GM19099 (cell line): ENCODE measurements around the gene SAE1.

Source experiments
- POLR2A ChIP-seq: IDR thresholded peaks from 3 replicates; pipeline ENCODE4 v1.6.1; 2011; ENCODE audit warnings: low read depth; ENCODE audit not compliant: insufficient read length; ENCODE audit errors: extremely low read depth

The SAE1 gene

DNA sequence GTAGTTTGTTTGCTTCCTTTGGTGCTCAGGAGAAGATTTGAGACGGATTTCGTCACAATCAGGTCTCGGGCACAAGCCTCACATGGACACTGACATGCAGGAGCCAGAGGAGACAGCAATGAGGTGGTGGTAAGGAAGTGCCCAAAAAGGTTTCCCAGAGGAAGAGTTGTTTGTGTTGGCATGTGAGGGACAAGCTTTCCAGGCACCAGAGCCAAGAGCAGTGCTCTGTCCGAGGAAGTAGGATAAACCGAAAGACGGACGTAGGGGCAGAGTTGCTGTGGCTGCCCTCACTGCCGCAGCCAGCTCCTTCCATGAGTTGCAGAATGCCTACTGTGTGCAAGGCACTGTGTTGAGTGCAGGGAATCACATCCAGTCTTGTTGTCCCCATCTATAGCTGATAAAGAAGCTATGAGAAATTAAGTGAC, 27.7 kb downstream of the SAE1 start:
- TF ChIP-seq POLR2A = no peak

DNA sequence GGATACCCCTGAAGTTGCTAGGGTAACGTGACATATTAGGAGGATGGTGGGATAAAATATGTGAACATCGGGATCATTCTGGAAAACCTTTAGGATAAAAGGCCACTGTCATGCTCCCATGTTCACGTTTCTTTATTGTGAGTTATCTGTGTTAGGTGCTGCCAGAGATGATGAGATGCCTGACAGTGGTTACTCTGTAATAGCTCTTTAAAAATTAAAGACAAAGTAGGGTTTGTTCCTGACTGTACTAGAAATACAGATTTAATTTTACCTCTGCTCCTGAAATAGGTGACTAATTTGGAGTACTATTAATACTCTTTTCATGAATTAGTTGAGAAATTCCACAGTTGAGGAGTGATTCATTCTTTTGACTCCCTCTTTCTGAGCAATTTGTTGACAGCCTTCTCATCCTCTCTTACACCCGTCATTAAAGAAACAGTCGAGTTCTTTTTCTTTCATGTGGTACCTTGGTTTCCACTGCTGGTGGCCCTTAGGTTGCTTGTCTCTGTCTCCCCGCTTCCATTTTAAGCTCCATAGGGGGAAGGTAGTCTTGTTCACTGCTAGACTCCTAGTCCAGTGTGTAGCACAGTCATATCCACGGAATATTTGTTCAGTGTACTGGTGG, 28.4 kb downstream of the SAE1 start:
- no peak for TF ChIP-seq POLR2A

GRCh38 chr19:47161876-47162489, 31.3 kb downstream of the SAE1 start:
- TF ChIP-seq POLR2A = no peak

- no peak for TF ChIP-seq POLR2A
Measured at GRCh38 chr19:47168065-47168464, 37.4 kb downstream of the SAE1 start.

DNA sequence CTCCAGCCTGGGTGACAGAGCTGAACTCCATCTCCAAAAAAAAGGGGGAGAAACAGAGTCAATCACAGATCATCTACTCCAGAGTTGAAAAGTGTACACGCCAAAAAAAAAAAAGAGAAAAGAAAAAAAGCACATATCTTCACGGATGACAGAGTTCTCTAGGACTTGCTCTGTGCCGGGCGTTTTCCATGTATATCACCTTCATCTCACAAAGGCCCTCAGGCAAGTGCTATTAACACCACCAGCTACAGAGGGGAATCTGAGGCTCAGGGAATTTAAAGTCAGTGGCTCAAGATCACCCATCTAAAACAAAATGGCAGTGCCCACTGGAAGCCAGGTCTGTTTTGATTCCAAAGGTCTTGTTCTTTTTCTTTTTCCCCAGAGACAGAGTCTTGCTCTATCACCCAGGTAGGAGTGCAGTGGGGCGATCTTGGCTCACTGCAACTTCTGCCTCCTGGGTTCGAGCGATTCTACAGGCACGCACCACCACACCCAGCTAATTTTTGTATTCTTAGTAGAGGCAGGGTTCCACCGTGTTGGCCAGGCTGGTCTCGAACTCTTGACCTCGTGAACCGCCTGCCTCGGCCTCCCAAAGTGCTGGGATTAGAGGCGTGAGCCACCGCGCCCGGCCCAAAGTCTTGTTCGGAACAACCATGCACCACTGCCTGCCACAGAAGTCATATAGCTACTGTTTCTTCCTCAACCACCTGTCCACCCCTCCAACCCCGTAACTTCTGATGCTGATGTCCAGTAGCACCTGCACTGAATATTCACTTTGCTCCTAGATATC, 42.2 kb downstream of the SAE1 start:
- no peak for TF ChIP-seq POLR2A

- no peak for TF ChIP-seq POLR2A
Measured at GRCh38 chr19:47176071-47176626, 45.5 kb downstream of the SAE1 start.

- no peak for TF ChIP-seq POLR2A
Measured at GRCh38 chr19:47176627-47177090, 46.0 kb downstream of the SAE1 start.

- no peak for TF ChIP-seq POLR2A
Measured at GRCh38 chr19:47179653-47180310, 49.1 kb downstream of the SAE1 start.

GRCh38 chr19:47183601-47184000, 53.0 kb downstream of the SAE1 start:
- no peak for TF ChIP-seq POLR2A

GRCh38 chr19:47186446-47187334, 56.1 kb downstream of the SAE1 start:
- peak; percentile 21 for TF ChIP-seq POLR2A

- TF ChIP-seq POLR2A = no peak
Measured at GRCh38 chr19:47187335-47187655, 56.7 kb downstream of the SAE1 start.

GRCh38 chr19:47187797-47188196, 57.2 kb downstream of the SAE1 start:
- TF ChIP-seq POLR2A = no peak

DNA sequence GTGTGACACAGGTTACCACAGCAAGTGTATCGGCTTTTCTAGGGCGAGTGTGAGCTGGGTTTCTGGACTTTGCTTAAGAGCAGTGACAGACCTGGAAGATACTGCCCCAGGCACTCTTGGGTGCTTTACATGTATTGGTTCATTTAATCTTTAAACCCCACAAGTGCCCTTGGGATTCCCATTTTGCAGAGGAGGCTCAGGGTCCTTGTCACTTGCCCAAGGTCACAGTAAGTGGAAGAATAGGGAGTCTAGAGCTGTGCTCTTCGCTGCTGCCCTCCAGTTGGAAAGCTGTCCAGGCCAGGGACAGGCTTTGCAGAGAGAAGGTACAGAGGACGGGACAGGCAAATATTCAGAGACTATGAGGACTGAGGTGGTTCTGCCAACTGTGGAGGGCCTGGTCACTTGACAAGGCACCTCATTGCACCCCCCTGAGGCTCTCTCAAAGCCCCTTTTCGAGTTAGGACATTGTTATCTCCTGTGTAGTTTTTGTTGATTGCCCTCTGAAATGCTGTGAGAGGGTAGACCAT, 57.9 kb downstream of the SAE1 start:
- no peak for TF ChIP-seq POLR2A

DNA sequence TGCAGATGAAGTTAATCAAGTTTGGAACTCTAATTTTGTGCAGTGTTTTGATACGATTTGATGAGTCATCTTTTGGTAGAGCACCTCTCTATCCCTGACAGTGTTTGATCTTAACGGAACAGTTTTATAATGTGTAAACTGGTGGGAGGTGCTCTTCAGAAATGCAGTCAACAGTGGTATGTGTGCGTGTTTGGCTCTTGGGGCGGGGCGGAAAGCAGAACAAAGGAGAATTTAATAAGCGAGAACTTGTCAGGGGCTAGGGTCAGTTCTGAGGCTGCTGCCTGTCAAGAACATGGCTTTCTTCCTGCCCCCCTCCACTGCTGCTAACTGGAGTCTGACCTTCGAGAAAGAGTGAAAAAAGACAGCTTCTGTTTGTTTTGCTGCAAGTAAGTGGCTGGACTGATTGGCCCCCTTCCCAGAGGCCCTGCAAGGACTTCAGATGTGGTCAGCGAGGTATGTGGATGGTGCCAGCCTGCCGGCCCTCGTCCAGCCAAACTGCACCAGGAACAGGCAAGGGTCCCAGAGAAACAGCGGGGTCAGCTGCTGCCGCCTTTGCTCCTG, 59.6 kb downstream of the SAE1 start:
- TF ChIP-seq POLR2A = no peak
